ENCODE data around the gene POGLUT3. TPM values are rescaled to one million over a fixed set of nuclear protein-coding genes. Genes with fewer than 3 reads are reported as not detected.

Gene POGLUT3
- total and polyA plus RNA-seq, 2 experiments from 2014 or later = 7.6 to 12.2 TPM

- Mint-ChIP-seq H3K4me1 (peaks cover 9% of the 10 kb centered on the region; the same call in 2 of the 3 replicates), H3K36me3 (ENCODE audit: low read depth) (no peaks in the 10 kb centered on the region), H3K4me3 (peak overlapping the region; percentile 81), H3K27me3 (ENCODE audit: insufficient read depth, low read depth, poor library complexity) (peaks cover 15% of the 10 kb centered on the region), H3K9me3 (no peaks in the 10 kb centered on the region), H3K27ac (peak overlapping the region; percentile 25; the same call in 1 of the 2 replicates)
- Histone ChIP-seq H3K79me2 (replicated peaks; ENCODE audit: insufficient read depth) (no peaks in the 10 kb centered on the region), H4K20me1 (replicated peaks; ENCODE audit: insufficient read depth) (no peaks in the 10 kb centered on the region), H3K36me3 (ENCODE audit: insufficient read depth) (no peaks in the 10 kb centered on the region), H2AFZ (peak overlapping the region; percentile 92), H3K27me3 (ENCODE audit: insufficient read depth) (peaks cover 4% of the 10 kb centered on the region; the same call in 1 of the 2 replicates), H3K4me3 (peak overlapping the region; percentile 72), H3F3A (replicated peaks; ENCODE audit: low read depth) (0 out of 2 replicates have a peak, but pooled peaks cover 4% of the 10 kb centered on the region), H3K4me2 (peak overlapping the region; percentile 77), H3K27ac (ENCODE audit: low read depth) (no peak overlapping the region), H3K9me2 (ENCODE audit: insufficient read depth) (no peaks in the 10 kb centered on the region), H3K4me1 (ENCODE audit: insufficient read depth) (peaks cover 9% of the 10 kb centered on the region)
- no peak for ATAC-seq
- TF ChIP-seq CREB1 (CRISPR knock-in tag; IDR thresholded peaks at IDR 0.05; ENCODE audit: low read depth) = no peak
- TF ChIP-seq ZNF331 (CRISPR knock-in tag; IDR thresholded peaks at IDR 0.05; ENCODE audit: low read depth) = no peak
- TF ChIP-seq, protein P1, sequence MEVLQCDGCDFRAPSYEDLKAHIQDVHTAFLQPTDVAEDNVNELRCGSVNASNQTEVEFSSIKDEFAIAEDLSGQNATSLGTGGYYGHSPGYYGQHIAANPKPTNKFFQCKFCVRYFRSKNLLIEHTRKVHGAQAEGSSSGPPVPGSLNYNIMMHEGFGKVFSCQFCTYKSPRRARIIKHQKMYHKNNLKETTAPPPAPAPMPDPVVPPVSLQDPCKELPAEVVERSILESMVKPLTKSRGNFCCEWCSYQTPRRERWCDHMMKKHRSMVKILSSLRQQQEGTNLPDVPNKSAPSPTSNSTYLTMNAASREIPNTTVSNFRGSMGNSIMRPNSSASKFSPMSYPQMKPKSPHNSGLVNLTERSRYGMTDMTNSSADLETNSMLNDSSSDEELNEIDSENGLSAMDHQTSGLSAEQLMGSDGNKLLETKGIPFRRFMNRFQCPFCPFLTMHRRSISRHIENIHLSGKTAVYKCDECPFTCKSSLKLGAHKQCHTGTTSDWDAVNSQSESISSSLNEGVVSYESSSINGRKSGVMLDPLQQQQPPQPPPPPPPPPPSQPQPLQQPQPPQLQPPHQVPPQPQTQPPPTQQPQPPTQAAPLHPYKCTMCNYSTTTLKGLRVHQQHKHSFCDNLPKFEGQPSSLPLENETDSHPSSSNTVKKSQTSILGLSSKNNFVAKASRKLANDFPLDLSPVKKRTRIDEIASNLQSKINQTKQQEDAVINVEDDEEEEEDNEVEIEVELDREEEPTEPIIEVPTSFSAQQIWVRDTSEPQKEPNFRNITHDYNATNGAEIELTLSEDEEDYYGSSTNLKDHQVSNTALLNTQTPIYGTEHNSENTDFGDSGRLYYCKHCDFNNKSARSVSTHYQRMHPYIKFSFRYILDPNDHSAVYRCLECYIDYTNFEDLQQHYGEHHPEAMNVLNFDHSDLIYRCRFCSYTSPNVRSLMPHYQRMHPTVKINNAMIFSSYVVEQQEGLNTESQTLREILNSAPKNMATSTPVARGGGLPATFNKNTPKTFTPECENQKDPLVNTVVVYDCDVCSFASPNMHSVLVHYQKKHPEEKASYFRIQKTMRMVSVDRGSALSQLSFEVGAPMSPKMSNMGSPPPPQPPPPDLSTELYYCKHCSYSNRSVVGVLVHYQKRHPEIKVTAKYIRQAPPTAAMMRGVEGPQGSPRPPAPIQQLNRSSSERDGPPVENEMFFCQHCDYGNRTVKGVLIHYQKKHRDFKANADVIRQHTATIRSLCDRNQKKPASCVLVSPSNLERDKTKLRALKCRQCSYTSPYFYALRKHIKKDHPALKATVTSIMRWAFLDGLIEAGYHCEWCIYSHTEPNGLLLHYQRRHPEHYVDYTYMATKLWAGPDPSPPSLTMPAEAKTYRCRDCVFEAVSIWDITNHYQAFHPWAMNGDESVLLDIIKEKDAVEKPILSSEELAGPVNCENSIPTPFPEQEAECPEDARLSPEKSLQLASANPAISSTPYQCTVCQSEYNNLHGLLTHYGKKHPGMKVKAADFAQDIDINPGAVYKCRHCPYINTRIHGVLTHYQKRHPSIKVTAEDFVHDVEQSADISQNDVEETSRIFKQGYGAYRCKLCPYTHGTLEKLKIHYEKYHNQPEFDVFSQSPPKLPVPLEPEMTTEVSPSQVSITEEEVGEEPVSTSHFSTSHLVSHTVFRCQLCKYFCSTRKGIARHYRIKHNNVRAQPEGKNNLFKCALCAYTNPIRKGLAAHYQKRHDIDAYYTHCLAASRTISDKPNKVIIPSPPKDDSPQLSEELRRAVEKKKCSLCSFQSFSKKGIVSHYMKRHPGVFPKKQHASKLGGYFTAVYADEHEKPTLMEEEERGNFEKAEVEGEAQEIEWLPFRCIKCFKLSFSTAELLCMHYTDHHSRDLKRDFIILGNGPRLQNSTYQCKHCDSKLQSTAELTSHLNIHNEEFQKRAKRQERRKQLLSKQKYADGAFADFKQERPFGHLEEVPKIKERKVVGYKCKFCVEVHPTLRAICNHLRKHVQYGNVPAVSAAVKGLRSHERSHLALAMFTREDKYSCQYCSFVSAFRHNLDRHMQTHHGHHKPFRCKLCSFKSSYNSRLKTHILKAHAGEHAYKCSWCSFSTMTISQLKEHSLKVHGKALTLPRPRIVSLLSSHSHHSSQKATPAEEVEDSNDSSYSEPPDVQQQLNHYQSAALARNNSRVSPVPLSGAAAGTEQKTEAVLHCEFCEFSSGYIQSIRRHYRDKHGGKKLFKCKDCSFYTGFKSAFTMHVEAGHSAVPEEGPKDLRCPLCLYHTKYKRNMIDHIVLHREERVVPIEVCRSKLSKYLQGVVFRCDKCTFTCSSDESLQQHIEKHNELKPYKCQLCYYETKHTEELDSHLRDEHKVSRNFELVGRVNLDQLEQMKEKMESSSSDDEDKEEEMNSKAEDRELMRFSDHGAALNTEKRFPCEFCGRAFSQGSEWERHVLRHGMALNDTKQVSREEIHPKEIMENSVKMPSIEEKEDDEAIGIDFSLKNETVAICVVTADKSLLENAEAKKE (CRISPR knock-in tag; IDR thresholded peaks at IDR 0.05) = no peak
- TF ChIP-seq POLR2AphosphoS5 (IDR thresholded peaks at IDR 0.05; ENCODE audit: low read depth) = no peak
- TF ChIP-seq EZH2 (IDR thresholded peaks at IDR 0.05; ENCODE audit: low read depth, unreplicated experiment) = no peak
- no peak for TF ChIP-seq EZH2phosphoT487 (IDR thresholded peaks at IDR 0.05; ENCODE audit: unreplicated experiment)
- no peak for TF ChIP-seq NANOG (IDR thresholded peaks at IDR 0.05; ENCODE audit: borderline replicate concordance)
- TF ChIP-seq, protein P2, sequence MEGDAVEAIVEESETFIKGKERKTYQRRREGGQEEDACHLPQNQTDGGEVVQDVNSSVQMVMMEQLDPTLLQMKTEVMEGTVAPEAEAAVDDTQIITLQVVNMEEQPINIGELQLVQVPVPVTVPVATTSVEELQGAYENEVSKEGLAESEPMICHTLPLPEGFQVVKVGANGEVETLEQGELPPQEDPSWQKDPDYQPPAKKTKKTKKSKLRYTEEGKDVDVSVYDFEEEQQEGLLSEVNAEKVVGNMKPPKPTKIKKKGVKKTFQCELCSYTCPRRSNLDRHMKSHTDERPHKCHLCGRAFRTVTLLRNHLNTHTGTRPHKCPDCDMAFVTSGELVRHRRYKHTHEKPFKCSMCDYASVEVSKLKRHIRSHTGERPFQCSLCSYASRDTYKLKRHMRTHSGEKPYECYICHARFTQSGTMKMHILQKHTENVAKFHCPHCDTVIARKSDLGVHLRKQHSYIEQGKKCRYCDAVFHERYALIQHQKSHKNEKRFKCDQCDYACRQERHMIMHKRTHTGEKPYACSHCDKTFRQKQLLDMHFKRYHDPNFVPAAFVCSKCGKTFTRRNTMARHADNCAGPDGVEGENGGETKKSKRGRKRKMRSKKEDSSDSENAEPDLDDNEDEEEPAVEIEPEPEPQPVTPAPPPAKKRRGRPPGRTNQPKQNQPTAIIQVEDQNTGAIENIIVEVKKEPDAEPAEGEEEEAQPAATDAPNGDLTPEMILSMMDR (conservative IDR thresholded peaks at IDR 0.05; ENCODE audit: low read depth in 2 of 2) = no peak
- TF ChIP-seq JUNB (IDR thresholded peaks at IDR 0.05; ENCODE audit: unreplicated experiment) = no peak
- TF ChIP-seq, protein P3, sequence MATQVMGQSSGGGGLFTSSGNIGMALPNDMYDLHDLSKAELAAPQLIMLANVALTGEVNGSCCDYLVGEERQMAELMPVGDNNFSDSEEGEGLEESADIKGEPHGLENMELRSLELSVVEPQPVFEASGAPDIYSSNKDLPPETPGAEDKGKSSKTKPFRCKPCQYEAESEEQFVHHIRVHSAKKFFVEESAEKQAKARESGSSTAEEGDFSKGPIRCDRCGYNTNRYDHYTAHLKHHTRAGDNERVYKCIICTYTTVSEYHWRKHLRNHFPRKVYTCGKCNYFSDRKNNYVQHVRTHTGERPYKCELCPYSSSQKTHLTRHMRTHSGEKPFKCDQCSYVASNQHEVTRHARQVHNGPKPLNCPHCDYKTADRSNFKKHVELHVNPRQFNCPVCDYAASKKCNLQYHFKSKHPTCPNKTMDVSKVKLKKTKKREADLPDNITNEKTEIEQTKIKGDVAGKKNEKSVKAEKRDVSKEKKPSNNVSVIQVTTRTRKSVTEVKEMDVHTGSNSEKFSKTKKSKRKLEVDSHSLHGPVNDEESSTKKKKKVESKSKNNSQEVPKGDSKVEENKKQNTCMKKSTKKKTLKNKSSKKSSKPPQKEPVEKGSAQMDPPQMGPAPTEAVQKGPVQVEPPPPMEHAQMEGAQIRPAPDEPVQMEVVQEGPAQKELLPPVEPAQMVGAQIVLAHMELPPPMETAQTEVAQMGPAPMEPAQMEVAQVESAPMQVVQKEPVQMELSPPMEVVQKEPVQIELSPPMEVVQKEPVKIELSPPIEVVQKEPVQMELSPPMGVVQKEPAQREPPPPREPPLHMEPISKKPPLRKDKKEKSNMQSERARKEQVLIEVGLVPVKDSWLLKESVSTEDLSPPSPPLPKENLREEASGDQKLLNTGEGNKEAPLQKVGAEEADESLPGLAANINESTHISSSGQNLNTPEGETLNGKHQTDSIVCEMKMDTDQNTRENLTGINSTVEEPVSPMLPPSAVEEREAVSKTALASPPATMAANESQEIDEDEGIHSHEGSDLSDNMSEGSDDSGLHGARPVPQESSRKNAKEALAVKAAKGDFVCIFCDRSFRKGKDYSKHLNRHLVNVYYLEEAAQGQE (IDR thresholded peaks at IDR 0.05; ENCODE audit: unreplicated experiment) = no peak
- TF ChIP-seq ETS1 (IDR thresholded peaks at IDR 0.05) = no peak
- no peak for TF ChIP-seq STAT1 (IDR thresholded peaks at IDR 0.05; ENCODE audit: unreplicated experiment)
- TF ChIP-seq ZNF114 (CRISPR knock-in tag; IDR thresholded peaks at IDR 0.05) = no peak
- peak; percentile 51 for DNase-seq (ENCODE audit: low spot score)
These were observed 728 bp upstream of the POGLUT3 start for GRCh38 chr11:108498816-108499408.

Data from GM23338 (cell line).